Tibial nerve (tissue), 4 donors: ENCODE data around the gene ARMC7. TPM values are rescaled to one million over a fixed set of nuclear protein-coding genes. Genes with fewer than 3 reads are reported as not detected.
A peak's percentile ranks its signal among the peaks of the same experiment; 100 is the strongest.
"Not testable (repeated sequence)": the region's sequence is repeated elsewhere in the genome, so short reads cannot be mapped to it uniquely, and the experiment has no call there.

Experiments
- DNase-seq, 2 donors: peaks; one replicate each; pipeline ENCODE4 v3.0.0-alpha.2; 2019; ENCODE audit warnings: low spot score in 2 of 2
- H3K27ac ChIP-seq, 4 donors: fragments of 200-600 bp; sonication (generic) in 3 of 4; one replicate each; pipeline ENCODE4 v1.5.1; 2017 to 2019; ENCODE audit warnings: mild to moderate bottlenecking in 1 of 4
- H3K27me3 ChIP-seq, 2 donors: fragments of 200-600 bp; sonication (generic) in 1 of 2; one replicate each; pipeline versions ENCODE4 v1.5.1 to v1.6.0; 2017 to 2019
- H3K36me3 ChIP-seq, 3 donors: fragments of 200-600 bp; sonication (generic); one replicate each; pipeline ENCODE4 v1.5.1; 2018 to 2019
- H3K4me1 ChIP-seq, 4 donors: fragments of 200-600 bp; sonication (generic) in 3 of 4; one replicate each; pipeline ENCODE4 v1.5.1; 2017 to 2019
- H3K4me3 ChIP-seq, 4 donors: fragments of 200-600 bp; sonication (generic) in 3 of 4; one replicate each; pipeline ENCODE4 v1.5.1; 2017 to 2019; ENCODE audit warnings: mild to moderate bottlenecking in 1 of 4, moderate library complexity in 1 of 4
- H3K9me3 ChIP-seq, 4 donors: fragments of 200-600 bp; sonication (generic) in 3 of 4; one replicate each; pipeline ENCODE4 v1.5.1; 2017 to 2019
- CTCF ChIP-seq, 5 experiments: fragments of 200-600 bp in 3 of 5; fragments of 450-650 bp in 2 of 5; sonication (generic) in 3 of 5; IDR thresholded peaks; one replicate each; pipeline ENCODE4 v1.5.1; 2016 to 2019; ENCODE audit warnings: antibody characterized with exemption in 5 of 5, mild to moderate bottlenecking in 3 of 5, moderate library complexity in 2 of 5
- EP300 ChIP-seq, 2 donors: sonication (generic); formaldehyde crosslinking; IDR thresholded peaks; one replicate each; pipeline ENCODE4 v1.6.1; 2017; ENCODE audit warnings: antibody characterized with exemption in 2 of 2, mild to moderate bottlenecking in 1 of 2
- POLR2A ChIP-seq, 2 donors: fragments of 450-650 bp; IDR thresholded peaks; one replicate each; pipeline ENCODE4 v1.6.1; 2017; ENCODE audit warnings: antibody characterized with exemption in 2 of 2, mild to moderate bottlenecking in 2 of 2, moderate library complexity in 2 of 2
- WGBS, 2 donors: methylation state at CpG; one replicate each; pipeline ENCODE4 v1.1.5; 2018; 5-methylcytosine and 5-hydroxymethylcytosine counted together
- total RNA-seq, 4 donors: library from RNA; depleted of rRNA; stranded (reverse); fragments of >200 nt; gene quantifications; one replicate each; pipeline ENCODE4 v1.1.0, GENCODE V29; 2016

ARMC7 gene
- total RNA-seq, 4 donors from 2014 or later, result 4.2 to 12.0 (median 8.3) TPM

- Histone ChIP-seq H3K27me3 (no peaks in the 10 kb centered on the region), H3K4me3 (no peak overlapping the region), H3K9me3 (no peaks in the 10 kb centered on the region), H3K36me3 (peaks cover 0 to 31% (median 0%) of the 10 kb centered on the region in 3 donors), H3K27ac (no peak overlapping the region), H3K4me1 (no peaks in the 10 kb centered on the region)
- WGBS, 2 donors, result 67 to 76% methylated on average over 4 of the region's 4 CpGs
- DNase-seq, result no peak
- TF ChIP-seq POLR2A (IDR thresholded peaks at IDR 0.05) (no peak), EP300 (IDR thresholded peaks at IDR 0.05) (no peak), CTCF (IDR thresholded peaks at IDR 0.05) (no peak)
These were observed 41.9 kb upstream of the ARMC7 start for GRCh38 chr17:75067856-75068255.

DNA sequence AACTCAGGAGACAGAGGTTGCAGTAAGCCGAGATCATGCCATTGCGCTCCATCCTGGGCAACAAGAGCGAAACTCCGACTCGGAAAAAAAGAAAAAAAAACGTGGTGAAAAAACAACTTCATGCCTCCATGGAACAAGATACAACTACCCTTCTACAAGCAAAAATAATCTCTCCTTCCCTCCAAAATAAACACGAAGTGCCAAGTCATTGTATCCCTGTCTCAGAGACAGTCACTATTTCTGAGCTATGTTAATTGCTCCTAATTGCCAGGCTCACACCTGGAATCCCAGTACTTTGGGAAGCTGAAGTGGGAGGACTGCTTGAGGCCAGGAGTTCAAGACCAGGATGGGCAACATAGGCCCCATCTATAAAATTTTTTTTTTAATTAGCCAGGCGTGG lies 41.0 kb upstream of the ARMC7 start:
- H3K27me3 ChIP-seq, result no peaks in the 10 kb centered on the region
- H3K27ac ChIP-seq, result no peak overlapping the region
- H3K9me3 ChIP-seq, result no peaks in the 10 kb centered on the region
- no peak for DNase-seq
- H3K4me1 ChIP-seq, result no peaks in the 10 kb centered on the region
- TF ChIP-seq EP300 (IDR thresholded peaks at IDR 0.05) (no peak), POLR2A (IDR thresholded peaks at IDR 0.05) (no peak), CTCF (IDR thresholded peaks at IDR 0.05) (no peak)
- WGBS, 2 donors, result 80% methylated on average over 8 of the region's 8 CpGs
- no peak overlapping the region for H3K4me3 ChIP-seq
- H3K36me3 ChIP-seq, result peaks cover 0 to 22% (median 0%) of the 10 kb centered on the region in 3 donors

DNA sequence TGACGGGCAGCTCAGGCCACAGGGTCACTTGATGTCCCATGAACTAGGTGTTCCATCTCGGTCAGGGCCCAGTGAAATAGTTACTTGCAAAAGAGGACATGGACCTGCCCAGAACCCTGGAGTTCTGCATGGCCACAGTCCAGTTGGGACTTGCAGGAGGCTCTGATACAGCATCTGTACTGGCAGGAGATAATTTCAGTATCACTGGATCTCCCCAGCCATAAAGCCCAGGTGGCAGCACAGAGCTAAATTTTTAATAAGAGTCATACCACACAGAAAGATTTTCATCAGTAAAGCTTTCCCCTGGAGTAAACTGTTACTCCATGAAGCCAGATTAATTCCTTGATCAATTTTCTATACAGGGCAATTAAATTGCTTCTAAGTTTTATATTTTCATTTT lies 40.0 kb upstream of the ARMC7 start:
- Histone ChIP-seq H3K36me3 (peaks cover 0 to 12% (median 0%) of the 10 kb centered on the region in 3 donors), H3K9me3 (no peaks in the 10 kb centered on the region), H3K27ac (no peak overlapping the region), H3K4me1 (peaks cover 0 to 5% (median 0%) of the 10 kb centered on the region in 4 donors), H3K4me3 (no peak overlapping the region), H3K27me3 (no peaks in the 10 kb centered on the region)
- TF ChIP-seq EP300 (IDR thresholded peaks at IDR 0.05), result no peak
- TF ChIP-seq POLR2A (IDR thresholded peaks at IDR 0.05), result no peak
- peak in 3 of 5 experiments; percentile 9 to 33 (median 11) for TF ChIP-seq CTCF (IDR thresholded peaks at IDR 0.05)
- DNase-seq, result no peak
- 60 to 86% methylated on average over 2 of the region's 2 CpGs for WGBS, 2 donors

DNA sequence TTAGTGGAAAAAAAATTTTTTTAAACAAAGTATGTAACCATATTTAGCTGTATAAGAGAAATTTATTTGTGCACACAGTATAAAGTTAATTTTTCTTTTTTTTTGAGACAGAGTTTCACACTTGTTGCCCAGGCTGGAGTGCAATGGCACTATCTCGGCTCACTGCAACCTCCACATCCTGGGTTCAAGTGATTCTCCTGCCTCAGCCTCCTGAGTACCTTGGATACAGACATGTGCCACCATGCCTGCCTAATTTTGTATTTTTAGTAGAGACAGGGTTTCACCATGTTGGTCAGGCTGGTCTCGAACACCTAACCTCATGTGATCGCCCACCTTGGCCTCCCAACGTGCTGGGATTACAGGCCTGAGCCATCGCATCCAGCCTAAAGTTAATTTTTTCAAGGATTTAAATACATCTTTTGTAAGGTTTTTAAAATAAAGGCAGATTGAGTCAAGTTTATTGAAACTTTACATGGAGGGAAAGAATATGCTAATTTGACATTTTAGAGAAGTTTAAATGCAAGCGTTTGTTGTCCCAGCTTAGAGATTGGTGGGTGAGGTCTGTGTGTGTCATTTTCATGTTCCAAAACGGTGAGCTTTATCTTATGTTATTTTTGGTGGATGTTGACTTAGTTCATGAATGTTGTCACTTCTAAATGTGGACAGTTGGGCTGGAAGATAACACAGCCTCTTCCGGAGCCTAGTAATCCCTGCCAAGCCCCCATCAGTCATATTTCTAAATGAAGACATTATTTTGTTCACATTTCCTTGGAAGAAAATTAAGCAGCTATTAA lies 38.1 kb upstream of the ARMC7 start:
- H3K27me3 ChIP-seq, H3K36me3 ChIP-seq: not testable (repeated sequence)
- 61 to 65% methylated on average over 8 of the region's 8 CpGs for WGBS, 2 donors

DNA sequence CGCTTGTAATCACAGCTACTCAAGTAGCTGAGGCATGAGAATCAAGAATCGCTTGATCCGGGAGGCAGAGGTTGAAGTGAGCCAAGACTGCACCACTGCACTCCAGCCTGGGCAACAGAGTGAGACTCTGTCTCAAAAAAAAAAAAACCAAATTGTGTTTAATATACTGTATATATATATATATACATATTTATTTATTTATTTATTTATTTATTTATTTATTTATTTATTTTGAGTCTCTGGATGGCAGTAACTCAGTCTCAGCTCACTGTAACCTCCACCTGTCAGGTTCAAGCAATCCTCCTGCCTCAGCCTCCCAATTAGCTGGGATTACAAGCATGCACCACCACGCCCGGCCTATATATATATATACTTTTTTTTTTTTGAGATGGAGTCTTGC lies 36.9 kb upstream of the ARMC7 start:
- not testable (repeated sequence) for H3K27ac ChIP-seq, H3K9me3 ChIP-seq
- WGBS, 2 donors, result 95 to 99% methylated on average over 5 of the region's 5 CpGs

More for the DNA sequence above, 38.1 kb upstream of the ARMC7 start:
- not testable (repeated sequence) for DNase-seq, H3K9me3 ChIP-seq, H3K4me1 ChIP-seq, H3K4me3 ChIP-seq
- peak overlapping the region in 1 of 4 donors; percentile 11 for H3K27ac ChIP-seq

GRCh38 chr17:75073618-75074047 lies 36.1 kb upstream of the ARMC7 start:
- Histone ChIP-seq H3K36me3 (no peaks in the 10 kb centered on the region), H3K27ac (no peak overlapping the region), H3K4me3 (no peak overlapping the region), H3K27me3 (no peaks in the 10 kb centered on the region), H3K4me1 (peaks cover 0 to 24% (median 12%) of the 10 kb centered on the region in 4 donors), H3K9me3 (no peaks in the 10 kb centered on the region)
- no peak for DNase-seq
- 72 to 74% methylated on average over 5 of the region's 5 CpGs for WGBS, 2 donors
- TF ChIP-seq EP300 (IDR thresholded peaks at IDR 0.05), result peak in 1 of 2 donors; percentile 15
- TF ChIP-seq POLR2A (IDR thresholded peaks at IDR 0.05), result no peak

More for the DNA sequence above, 36.9 kb upstream of the ARMC7 start:
- peaks cover 0 to 17% (median 6%) of the 10 kb centered on the region in 4 donors for H3K4me1 ChIP-seq
- not testable (repeated sequence) for DNase-seq, H3K4me3 ChIP-seq, H3K36me3 ChIP-seq, H3K27me3 ChIP-seq
